HK-2 (cell line): ENCODE measurements around the gene TSPOAP1.
A peak's percentile ranks its signal among the peaks of the same experiment; 100 is the strongest.

Experiments
- DNase-seq: peaks from one replicate; pipeline ENCODE4 v3.0.0-alpha.2; 2018; ENCODE audit not compliant: unreplicated experiment

The TSPOAP1 gene

DNA sequence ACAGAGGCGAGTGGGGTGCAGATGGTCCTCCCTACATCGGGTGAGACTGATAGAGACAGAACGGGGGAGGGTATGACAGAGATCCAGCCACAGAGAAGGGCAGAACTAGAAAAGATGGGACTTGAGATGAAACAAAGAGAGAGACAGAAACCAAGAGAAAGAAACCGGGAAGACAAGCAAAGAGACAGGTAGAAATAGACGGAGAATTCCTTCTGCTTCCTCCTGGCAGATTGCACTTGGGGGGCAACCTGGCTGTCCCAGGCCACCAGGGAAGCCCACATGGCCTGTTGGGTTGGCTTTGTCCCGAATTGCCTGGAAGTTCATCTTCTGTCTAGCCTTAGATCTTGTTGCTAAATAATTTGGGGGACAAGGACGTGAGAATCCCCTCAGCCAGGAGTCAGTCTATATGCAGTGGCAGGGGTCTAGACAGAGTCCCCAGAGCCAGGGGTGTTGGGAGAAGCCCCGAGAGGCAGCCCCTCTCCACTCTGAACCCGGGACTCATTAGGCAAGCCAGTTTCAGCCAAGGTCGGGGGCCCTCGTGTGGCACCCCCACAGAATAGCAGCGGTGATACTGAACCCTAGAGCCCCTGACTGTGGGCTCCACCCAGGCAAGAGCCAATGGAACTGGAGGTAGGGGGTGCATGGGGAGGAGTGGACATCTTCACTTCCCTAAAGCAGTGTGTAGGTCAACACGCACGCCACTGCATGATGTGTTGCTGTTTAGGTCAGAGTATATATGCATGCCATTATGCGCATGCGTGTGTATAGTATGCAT, 627 bp upstream of the TSPOAP1 start:
- no peak for DNase-seq

DNA sequence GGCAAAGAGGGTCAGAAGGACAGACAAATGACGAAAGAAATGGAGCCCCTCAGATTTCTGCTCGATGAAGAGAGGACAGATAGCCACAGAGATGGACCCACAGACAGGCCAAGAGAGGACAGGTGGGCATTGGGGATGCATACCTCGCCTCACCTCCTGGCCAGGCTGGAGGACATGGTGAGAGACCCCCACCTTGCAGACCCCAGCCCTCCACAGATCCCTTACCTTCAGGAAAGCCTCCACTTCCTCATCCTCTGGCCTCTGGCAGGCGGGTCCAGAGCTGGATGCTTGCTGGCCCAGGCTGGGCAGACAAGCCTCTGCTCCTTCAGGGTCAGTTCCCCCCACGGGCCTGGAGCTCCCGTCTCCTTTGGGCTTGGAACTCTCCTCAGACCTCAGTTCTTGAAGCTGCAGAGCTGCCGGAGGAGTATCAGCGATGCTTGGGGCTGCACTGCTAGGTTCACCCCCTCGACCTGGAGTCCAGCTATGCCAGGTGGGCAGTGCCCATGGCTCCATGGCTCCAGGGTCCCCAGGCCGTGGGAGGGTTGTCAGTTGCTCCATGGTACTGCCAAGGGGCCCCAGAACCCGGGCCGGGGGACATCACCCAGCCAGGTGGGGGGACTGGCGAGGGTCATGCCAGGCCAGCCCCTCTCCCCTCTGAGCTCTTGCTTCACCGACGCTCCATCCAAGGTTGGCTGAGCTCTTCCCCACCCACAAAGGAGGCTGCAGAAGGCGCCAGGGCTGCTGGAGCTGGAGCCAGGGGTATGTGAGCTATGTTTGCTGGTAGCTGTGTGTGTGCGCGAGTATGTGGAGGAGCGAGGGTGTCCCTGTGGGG, 1.0 kb downstream of the TSPOAP1 start:
- DNase-seq = no peak

DNA sequence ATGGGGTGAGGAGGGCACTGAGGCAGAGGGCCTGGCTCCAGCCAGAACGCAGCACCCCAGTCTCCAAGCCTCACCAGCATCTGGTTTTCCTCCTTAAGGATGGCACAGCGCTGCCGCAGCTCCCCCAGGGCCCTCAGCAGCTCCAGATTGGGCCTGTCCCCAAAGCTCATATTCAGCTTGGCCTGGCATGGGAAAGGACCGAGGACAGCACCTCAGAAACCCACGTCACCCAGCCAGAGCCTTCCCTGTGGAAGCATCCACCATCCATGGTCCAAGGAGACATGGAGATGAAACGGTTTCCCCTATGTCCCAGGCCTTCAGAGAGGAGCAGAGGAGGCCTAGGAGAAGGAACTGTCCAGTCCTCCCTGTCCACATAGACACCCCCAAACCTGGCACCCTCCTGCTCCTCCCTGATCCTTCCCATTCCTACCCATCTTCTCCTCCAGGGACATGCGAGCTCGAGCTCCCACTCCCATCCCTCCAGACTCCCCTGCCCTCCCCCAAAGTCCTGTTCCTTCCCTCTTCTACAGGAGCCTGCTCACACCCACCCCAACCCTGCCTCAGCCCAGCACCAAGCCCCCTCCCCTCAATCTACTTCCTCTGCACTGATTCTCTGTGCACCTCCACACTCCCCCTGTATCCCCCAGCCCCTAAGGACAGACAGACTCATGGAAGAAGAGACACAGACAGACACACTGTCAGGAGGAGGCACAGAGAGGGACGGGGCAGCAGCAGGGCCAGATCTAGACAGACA, 1.8 kb downstream of the TSPOAP1 start:
- DNase-seq = no peak

DNA sequence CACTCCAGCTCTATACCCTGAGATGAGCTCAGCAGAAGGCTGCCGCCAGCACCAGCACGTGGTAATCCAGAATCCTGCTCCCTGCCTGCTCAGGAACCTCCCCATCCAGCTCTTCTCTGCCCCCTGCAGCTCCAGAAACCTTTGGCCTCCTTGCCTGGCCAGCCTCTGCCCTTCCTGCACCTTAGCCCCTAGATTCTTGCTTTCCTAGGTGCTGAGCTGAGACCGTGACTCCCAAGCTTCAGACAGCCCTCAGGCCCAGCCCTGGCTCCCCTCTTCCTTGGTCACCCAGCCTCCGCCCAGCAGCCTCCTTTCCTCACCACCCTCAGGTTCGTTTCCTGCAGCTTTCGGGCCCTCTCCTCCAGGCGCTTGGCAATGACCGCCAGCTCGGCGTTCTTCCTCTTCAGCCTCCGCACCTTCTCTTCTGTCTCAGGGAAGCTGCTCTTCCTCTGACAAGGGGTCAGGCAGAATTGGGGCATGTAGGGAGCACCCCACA, 2.6 kb downstream of the TSPOAP1 start:
- DNase-seq = no peak

DNA sequence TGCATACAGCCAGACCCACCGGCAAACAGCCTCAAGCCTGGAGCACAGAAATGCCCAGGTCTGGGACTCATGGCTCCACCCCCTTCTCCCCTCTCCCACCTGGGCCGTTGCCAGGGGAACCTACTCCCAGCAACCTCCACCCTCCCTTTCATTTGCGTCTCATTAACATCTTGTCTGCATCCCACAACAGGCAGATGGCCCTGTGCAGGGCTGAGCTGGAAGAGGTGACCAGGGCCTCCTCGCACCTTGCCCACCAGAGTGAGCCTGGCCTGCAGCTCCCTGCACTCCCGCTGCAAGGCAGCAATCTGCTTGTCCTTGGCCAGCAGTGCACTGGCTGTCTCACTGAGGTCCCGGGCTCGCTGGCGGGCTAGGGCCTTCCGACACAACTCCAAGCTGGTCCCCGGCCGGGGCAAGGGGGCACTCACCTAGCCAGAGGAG, 3.3 kb downstream of the TSPOAP1 start:
- DNase-seq = no peak

DNA sequence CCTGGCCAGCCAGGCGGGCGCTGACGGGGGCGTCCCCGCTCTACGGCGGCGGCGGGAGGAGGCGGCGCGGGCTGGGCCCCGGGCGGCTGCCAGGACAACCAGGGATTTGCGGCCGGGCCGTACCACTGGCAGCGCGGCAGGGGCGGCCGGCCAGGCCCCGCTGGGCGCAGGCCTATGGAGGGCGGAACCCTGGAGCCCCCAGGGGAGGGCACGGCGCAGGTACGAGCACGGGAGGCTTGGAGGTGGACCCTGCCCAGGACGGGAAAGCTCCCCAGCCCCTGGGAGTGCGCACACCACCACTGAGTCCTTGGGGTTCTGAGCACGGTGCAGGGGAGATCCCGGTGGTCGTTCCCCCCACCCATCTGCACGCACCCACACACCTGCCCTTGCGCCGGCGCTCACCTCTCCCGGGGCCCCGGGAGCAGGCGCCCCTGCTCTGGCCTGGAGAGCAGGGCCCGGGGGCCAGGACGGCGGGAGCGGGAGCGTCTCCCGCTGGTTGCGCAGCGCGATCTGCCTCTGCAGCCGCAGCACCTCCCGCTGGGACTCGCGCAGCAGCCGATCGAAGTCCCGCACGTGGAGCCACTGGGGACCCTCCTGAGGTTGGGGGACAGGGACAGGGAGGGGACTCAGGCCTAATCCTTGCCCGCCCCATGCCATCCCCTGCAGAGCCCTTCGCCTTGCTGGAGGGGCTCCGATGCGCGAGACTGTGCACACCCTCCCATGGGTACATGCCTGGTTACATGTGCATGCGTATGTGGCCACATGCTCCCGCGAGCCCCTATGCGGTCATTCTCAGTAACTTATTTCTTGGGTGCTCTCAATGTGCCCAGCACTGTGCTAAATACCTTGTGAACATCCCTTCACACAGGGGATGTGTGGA, 3.9 kb downstream of the TSPOAP1 start:
- peak; percentile 57 for DNase-seq

DNA sequence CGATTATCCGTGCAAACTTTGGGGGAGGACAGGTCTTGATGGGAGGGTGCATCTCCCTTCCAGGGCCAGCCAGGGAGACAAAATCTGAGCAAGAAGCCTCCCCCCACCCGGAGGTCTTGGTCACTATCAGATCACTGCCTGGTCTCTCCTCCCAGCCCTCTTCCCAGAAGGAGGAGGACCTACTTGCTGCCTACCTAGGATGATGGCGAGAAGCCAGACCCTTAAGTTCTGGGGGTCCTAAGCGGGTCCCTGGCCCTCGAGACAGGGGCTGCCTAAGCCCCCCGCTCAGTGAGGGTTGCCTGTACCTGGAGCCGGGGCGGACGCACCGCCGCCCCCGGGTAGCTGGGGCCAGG, 4.6 kb downstream of the TSPOAP1 start:
- no peak for DNase-seq

DNA sequence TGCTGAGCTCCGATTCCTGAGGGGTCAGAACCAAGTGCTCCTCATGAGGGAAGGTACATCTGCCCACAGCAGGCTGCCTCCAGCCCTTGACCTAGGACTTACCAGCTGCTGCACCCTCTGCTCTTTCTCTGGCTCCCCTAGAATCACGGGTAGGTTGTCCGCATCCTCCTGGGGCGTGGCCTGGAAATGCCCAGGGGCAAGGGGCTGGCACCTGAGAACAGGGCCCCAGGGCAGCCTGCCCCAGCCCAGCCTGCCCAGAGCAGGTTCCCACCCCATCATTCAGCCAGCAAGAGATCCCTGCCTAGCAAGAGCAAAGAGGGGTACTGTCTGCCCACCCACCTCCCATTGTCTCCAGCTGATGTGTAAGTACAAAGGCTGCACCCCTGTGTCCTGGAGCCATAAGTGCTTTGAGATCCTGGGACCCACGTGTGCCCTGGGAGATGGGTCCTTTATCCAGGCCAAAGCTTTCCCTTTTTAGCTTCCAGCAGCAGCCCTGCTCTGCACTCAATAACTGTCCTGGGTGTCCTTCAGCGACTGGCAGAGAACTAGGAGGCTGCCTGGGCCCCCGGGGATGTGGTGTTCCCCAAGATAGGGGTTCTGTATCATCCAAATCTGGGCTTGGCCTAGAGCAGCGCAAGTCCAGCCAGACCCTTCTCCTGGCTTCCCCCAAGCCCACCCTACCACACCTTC, 5.1 kb downstream of the TSPOAP1 start:
- no peak for DNase-seq

DNA sequence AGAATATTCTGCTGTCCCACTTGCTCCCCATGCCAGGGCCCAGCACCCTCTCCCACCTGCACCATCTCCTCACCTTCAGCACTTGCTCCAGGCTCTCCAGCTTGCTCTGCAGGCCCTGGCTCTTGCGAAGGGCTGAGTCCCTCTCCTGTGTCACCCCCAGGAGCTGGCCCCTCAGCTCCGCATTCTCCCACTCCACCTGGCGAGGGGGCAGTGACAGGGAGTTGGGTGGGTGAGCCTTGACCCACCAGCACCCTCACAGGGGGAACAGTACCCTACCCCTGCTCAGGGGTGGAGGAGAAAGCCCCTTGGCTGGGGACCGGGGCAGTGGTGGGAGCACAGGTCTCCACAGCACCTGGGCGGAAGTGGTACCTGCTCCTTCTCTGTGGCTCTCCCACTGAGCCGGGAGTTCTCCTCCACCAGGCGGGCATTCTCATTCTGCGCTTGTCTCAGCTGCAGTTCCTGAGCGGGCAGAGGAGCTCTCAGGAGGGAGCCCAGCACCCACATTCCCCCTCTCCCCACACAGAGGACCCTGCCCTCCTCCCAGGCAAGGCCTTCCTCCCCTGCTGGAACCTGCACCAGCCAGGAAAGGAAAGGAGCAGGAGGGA, 5.9 kb downstream of the TSPOAP1 start:
- DNase-seq = no peak

DNA sequence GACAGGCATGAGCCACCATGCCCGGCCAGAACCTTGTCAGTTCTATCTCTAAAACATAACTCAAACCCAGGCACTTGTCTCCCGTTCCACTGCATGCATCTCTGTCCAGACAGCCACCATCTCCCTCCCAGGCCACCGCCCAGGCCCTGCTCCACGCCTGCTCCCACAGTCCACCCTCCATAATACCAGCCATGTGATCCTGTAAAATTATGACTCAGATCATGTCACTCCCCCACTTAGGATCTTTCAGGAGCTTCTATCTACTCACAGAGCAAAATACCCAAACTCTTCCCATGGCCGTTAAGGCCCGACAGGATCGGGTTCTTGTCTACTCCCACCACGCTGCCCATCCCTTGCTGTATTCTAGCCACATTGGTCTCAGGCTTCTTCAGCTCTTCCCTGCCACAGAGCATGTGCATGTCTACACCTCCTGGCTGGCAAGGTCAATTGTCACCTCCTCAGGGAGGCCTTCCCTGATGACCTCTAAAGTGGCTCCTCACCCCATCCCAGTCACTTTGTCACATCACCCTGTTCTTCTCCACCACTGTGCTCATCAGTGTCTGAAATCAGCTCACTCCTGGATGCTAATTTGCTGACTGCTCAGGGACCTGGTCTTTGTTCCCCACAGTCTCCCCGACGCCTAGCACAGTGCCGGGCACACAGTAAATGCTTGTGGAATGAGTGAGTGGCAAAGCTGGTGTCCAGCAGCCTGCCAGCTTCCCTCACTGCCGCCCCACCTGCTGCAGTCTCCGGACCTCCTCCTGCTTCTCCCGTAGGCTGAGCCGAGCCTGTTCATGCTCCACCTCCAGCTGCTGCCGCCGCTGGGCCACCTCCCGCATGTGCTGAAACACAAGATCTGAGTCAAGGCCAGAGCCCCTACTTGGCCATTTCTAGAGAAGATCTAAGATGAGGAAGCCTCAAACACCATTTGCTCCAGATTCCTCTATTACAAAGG, 6.7 kb downstream of the TSPOAP1 start:
- DNase-seq = no peak

DNA sequence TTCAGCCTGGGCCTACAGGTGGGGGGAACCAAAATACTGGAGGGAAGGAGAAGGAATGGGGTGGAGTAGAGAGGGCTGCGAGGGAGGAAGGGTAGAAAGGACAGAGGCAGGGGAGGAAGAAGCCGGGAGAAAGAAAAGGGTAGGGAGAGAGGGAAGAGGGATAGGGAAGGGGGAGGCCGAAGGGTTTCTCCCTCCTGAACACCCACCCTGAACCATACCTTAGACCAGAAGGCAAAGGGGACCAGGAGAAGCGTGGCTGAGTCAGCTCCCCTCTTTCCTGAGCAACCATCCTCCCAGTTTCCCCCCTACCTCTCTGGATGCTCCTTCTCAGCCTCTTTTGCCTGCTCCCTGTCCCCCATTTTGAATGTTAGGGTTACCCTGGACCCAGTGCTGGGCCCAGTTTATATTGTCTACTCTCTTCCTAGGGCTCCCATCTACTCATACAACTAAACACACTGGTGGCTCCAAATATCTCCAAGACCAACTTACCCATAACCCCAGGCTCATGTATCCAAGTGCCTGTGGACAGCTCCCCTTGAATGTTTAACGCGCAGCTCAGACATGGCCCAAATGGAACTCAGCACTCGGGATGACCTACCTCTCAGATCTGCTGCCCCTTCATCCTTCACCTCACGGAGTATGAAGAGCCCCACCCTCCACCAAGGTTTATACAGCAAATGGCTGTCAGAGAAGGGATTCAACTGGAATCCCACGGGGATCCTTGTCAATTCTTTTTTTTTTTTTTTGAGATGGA, 7.8 kb downstream of the TSPOAP1 start:
- DNase-seq = no peak

DNA sequence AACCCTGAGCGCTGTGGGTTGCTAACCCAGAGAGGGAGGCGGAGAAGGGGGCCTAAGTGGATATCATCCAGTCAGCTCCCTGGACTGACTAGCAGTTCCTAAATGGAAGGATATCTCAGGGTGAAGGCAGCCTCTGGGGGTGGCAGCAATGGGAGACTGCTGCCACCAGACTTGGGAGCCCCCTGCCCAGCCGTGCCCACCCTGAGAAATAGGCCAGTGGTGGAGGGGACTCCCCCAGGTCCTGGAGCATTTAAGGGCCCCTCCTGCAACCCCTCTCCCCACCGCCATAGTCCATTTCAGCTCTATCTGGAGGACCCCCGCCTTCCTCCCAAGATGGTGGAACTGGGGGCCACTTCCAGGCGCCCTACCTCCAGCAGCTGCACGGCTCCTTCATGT, 8.4 kb downstream of the TSPOAP1 start:
- DNase-seq = no peak

DNA sequence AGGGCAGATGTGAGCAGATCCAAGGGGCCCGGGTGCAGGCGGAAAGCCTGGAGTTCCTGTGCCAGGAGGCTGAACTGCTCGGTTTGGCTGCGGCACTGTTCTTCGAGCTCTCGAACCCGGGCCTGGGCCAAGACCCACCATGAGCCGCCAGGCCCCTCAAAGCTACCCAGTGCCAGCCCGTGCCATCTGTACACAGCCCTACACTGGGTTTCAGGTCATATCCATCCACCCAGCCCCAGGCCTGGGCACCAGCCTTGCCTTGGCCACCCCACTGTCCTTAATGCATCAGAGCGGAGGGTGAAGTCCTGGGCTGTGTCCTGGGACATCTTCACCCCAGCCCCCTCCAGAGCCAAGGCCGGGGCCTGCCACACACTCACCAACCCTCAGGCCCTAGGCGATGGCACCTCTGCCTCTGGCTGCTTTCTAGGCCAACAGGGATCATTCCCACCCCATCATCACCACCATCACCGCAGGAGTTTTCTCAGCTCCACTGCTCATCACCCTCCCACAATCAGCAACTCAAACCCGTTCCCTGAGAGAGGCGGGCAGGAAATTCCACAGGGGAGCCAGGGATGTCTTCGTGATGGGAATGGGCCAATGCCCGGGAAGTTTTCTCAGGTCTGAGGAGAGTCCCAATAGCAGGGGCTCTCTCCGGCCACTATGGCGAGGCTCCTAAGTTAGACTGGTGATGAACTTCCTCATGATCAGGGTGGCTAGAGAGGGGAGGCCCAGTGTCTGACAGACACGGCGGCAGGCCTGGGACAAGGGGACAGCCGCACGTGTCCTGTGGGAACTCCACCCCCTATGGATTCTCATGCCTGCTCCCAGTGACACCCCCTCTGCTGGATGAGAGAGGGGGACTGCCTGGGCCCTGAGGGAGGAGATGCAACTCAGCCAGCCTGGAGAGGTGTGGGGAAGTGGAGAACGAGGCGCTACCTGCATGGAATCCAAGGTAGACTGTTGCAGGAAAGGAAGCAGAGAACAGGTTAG, 9.1 kb downstream of the TSPOAP1 start:
- no peak for DNase-seq

DNA sequence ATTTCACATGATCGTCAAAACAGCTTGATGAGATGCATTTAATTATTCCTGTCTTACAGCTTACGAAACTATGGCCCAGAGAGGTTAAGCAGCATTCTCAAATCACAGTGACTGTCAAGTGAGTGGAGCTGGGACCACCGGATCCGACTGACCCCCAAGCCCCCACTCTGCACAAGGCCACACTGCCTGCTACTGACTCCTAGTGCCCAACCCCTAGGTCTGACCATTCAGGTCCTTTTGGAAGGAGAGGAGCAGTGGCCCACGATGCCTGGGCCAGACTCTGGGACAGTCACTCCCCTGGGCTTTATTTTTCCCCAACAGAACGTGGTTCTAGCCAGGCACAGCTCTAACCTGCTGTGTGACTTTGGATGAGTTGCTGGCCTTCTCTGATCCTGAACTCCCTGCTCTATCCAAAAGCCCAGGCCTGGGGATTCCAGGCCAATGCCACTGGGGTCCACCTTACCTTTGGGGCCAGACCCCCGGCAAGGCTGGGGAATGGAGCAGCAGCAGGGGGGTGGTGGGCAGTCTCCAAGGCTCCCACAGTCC, 9.9 kb downstream of the TSPOAP1 start:
- DNase-seq = no peak

DNA sequence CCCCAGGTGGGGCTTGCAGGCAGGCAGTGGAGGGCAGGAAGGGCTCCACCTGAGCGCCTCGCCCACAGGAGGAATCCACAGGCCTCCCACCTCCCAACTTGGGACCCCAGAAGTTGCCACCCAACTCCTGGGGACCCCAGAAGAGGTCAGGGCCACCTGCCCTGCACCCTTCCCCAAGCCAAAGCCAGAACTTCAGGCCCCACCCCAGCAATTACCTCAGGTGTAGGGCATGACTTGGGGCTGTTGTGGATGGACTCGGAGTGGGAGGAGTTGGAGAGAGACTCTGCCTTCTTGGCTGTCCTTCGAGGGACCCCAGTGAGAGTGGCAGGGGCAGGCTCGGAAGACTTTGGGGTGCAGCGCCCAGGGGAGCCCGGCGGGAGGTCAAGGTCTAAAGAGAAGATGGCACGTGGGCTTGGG, 10.5 kb downstream of the TSPOAP1 start:
- no peak for DNase-seq

DNA sequence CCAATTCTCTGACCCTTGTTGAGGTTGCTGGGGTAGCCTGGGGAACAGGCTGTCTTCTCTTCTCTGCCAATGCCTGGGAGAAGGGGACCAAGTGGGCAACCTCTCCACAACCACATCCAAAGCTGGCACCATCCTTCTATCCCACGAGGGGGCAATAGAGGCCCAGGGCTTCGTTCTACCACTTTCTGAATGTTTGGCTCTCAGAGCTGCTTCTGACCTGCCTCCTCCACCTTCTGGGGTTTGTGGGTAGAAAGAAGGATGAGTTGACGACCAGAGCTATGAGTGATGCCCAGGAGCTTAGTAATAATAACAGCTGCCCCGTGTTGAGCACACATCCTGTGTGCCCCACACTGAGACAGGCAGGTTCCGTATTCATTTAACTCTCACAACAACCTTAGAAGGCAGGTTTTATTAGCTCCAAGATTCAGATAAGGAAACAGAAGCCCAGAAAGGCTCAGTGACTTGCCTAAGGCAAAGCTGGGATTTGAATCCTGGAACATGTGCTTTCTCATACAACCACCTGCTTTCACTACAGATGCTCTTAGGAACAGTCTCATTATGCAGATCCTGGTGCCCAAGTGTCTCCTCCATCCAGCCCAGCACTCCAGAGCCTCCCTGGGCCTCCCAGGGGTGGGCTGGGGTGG, 11.1 kb downstream of the TSPOAP1 start:
- DNase-seq = peak; percentile 79
